ENCODE results near the gene FRAS1.
"Not testable (repeated sequence)": the region's sequence is repeated elsewhere in the genome, so short reads cannot be mapped to it uniquely, and the experiment has no call there.

Gene FRAS1

DNA sequence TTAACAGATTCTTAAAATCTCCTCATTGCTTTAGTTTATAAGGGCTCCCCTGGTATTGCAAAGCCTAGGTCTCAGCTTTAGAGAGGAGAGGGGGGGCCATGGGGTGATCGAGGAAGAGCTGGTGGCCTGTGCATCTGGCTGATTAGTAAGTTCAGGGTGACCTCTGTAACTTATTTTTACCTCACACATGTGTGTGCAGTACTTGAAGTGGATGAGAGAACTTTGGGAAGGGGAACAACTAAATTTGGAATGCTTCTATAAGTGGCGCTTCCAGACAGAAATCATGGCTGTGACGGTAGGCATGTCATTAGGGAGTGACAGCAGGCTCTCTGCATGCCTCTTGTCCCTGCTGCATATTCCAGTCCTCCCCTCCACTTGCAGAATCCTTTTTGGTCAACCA lies 41.9 kb downstream of the FRAS1 start:
- in situ Hi-C loops (cut with HindIII; ENCODE audit: low sequenced_read_pairs) = no loop called here

GRCh38 chr4:78100060-78100459 lies 42.9 kb downstream of the FRAS1 start:
- in situ Hi-C loops (cut with HindIII; ENCODE audit: low sequenced_read_pairs) = no loop called here

GRCh38 chr4:78119698-78120097 lies 62.6 kb downstream of the FRAS1 start:
- in situ Hi-C loops (cut with HindIII; ENCODE audit: low sequenced_read_pairs) = no loop called here

GRCh38 chr4:78120144-78120880 lies 63.2 kb downstream of the FRAS1 start:
- in situ Hi-C loops (cut with HindIII; ENCODE audit: low sequenced_read_pairs) = no loop called here

GRCh38 chr4:78121338-78121904 lies 64.3 kb downstream of the FRAS1 start:
- in situ Hi-C loops (cut with HindIII; ENCODE audit: low sequenced_read_pairs) = no loop called here

DNA sequence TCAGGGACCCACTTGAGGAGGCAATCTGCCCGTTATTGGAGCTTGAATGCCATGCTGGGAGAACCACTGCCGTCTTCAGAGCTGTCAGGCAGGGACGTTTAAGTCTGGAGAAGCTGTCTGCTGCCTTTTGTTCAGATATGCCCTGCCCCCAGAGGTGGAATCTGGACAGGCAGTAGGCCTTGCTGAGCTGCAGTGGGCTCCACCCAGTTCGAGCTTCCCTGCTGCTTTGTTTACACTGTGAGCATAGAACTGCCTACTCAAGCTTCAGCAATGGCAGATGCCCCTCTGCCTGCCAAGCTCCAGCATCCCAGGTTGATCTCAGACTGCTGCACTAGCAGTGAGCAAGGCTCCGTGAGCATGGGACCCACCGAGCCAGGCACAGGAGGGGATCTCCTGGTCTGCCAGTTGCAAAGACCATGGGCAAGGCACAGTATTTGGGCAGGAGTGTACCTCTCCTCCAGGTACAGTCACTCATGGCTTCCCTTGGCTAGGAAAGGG lies 68.8 kb downstream of the FRAS1 start:
- in situ Hi-C loops (cut with HindIII; ENCODE audit: low sequenced_read_pairs) = not testable (repeated sequence)

DNA sequence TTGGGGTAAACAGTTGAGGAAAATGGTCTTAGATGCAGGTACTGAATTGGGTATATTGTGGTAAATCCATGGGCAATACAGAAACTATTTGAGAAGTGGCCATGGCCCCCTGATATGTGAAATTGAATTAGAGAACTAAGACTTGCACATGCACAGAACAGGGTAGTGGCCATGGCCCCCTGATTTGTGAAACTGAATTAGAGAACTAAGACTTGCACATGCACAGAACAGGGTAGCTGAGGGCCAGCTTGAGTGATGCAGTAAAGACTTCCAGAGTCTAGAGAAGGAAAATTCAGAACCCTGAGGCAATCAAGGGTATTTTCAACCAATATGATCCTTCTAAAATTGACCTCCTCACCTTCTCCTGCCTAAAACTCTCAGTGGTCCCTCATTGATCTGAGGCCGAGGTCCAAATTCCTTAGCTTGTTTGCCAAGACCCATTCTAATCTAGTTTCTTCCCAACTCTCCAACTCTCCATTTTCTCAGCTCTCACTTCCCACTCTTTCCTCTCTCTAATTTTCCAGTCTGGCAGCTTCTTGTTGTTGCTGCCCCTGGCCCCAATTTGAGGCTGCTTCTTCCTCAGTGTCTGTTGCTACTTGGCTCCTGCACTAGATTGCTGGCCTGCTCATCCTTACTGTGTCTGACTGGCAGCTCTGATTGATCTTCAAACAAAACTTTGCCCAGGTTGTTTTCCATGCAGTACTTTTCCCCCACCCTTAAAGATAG lies 72.4 kb downstream of the FRAS1 start:
- in situ Hi-C loops (cut with HindIII; ENCODE audit: low sequenced_read_pairs) = no loop called here

DNA sequence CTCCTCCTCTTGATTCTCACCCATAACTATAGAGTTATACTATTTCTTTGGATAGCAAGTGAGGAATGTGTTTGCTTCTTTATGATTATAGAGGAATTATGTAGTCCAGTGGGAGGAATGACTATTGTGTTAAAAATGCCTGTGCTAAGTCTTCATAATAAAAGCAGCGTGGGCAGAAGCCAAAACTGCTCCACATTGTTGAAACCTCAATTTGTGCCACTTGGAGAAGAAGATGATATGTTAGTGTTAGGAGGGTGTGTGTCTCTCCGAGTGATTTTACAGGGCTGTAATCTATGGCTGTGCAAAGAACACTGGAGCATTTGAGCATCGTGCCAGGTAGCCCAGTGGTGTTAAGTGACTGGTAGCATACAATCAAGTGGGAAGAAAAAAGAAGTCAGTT lies 74.3 kb downstream of the FRAS1 start:
- in situ Hi-C loops (cut with HindIII; ENCODE audit: low sequenced_read_pairs) = no loop called here

- in situ Hi-C loops (cut with HindIII; ENCODE audit: low sequenced_read_pairs) = no loop called here
These were observed 79.3 kb downstream of the FRAS1 start for GRCh38 chr4:78136109-78137081.

- in situ Hi-C loops (cut with HindIII; ENCODE audit: low sequenced_read_pairs) = no loop called here
These were observed 80.4 kb downstream of the FRAS1 start for GRCh38 chr4:78137532-78137931.

DNA sequence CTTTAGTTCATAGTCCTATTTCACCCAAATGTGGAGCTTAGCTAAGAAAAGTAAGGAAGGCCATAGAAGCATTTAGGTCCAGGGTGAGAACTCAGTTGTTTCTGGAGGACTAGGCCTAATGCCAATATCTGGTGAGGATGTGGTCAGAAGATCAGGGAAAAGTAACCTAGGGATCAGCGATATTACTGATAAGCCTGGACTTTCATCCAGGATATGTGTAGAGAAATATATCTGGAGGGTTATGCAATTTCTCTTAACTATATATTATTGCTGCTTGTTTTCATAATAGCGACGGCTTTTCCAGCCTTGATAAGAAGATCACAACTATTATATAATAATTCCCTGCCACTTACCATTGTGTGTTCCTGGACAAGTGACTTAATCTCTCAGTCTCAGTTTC lies 81.1 kb downstream of the FRAS1 start:
- in situ Hi-C loops (cut with HindIII; ENCODE audit: low sequenced_read_pairs) = no loop called here

- in situ Hi-C loops (cut with HindIII; ENCODE audit: low sequenced_read_pairs) = no loop called here
These were observed 86.5 kb downstream of the FRAS1 start for GRCh38 chr4:78143634-78144033.

DNA sequence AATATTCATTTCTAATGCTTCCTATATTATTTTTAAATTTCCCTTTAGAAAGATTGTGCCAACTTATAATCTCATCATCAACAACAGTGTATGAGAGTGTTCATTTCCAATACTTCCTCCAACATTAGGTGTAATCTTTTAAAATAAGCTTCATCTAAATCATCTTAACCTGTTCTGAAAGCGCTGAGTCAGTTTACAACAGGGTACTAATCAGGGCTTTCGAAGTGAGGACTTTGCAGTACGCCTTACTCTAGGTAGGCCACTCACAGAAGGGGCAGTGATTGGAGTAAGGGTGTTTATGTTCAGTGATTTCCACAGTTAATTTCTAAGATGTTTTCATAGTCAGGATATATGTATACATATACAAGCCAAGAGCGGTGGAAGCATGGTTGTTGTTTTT lies 87.9 kb downstream of the FRAS1 start:
- in situ Hi-C loops (cut with HindIII; ENCODE audit: low sequenced_read_pairs) = no loop called here

- in situ Hi-C loops (cut with HindIII; ENCODE audit: low sequenced_read_pairs) = no loop called here
These were observed 88.5 kb downstream of the FRAS1 start for GRCh38 chr4:78145622-78146021.

DNA sequence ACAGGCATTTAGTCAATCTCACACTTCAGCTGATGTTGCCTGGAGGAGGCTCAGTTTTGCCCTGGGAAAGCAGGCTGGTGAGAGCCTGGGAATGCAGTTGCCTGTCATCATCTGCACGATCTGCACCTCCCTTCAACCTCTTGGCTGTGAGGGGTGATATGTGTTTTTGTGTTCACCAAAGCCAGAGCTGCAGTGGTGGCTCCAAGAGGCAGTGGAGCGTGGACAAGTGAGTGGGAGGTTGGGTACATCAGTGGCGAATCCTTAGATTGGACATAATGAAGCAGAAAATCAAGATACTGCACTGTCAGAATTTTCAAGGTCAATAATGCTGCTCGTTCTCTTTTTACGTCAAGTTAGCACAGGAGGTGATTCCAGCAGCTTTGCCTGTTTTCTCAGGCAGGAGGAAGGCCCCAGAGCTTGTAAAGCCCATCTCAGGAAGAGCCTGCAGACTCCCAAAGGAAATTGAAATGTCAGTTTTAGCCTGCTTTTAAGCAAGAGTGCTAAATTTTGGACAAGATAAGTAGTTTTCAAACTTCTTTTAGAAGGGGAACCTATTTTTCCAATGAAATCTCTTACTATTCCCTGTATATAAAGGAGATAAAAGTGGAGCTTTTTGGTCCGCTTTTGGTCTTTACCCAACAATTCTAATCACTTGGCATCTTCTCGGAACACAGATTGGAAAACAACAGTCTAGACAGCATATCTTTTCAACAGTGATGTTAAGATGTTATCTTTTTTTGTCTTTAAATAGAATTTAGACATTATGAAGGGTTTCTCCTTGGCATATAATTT lies 92.8 kb downstream of the FRAS1 start:
- in situ Hi-C loops (cut with HindIII; ENCODE audit: low sequenced_read_pairs) = no loop called here

DNA sequence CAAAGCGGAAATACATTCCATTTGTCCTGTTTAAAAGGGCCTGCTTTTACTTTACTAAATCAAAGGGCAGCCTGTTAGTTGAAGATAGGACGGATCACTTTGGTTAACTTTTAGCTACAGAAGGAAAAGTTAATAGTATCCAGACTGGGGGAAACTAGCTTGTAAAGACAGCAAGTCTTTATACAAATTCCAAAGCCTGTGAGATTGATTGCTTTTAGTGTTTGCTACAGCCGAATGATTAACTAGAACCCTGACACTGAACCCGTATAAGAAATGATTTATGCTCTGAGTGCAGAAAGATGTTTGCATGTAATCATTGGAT lies 93.4 kb downstream of the FRAS1 start:
- in situ Hi-C loops (cut with HindIII; ENCODE audit: low sequenced_read_pairs) = no loop called here

DNA sequence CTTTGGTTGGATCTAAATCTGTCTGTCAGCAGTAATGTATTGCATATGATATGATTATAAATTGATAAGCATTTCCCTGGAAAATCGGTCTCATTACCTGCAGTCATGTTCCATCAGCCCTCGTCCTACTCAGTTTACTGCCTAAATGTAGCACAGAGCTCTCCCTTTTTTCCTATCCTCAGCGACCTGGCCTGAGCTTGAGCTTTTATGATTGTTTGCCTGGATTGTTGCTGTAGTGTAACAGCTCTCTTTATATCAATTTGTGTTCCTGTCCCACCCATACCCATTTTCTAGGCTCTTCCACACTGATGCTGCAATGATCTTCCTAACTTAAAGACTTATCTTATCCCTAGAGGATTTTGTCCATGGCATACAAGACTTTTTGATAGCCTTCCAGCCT lies 95.7 kb downstream of the FRAS1 start:
- in situ Hi-C loops (cut with HindIII; ENCODE audit: low sequenced_read_pairs) = no loop called here

DNA sequence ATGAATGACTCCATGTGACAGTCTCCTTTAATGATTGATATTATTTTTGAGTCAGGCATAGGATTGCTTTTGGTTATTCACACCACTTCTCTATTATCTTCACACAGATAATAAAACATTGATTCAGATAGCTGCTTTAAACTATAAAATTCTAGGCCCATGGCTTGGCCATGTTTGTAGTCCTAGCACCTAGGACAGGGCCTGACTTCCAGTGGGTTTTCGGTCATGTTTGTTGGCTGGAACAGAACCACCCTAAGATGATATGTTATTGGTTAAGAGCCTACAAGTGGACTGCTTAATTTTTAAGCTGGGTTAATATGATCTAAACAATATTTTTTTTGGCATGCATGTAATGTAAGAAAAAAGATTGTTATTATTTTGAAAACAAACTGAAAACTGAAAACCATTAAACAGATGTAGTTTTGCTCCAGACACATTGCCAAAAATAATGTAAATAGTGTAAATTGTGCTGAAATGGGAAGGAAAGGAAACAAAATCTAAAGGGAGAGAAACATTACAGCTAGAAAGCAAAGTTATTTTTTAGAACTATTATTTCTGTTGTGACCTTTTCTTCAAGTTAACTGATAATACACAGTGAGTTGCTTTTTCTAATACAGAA lies 98.0 kb downstream of the FRAS1 start:
- in situ Hi-C loops (cut with HindIII; ENCODE audit: low sequenced_read_pairs) = no loop called here

GRCh38 chr4:78155616-78156105 lies 98.5 kb downstream of the FRAS1 start:
- in situ Hi-C loops (cut with HindIII; ENCODE audit: low sequenced_read_pairs) = no loop called here

DNA sequence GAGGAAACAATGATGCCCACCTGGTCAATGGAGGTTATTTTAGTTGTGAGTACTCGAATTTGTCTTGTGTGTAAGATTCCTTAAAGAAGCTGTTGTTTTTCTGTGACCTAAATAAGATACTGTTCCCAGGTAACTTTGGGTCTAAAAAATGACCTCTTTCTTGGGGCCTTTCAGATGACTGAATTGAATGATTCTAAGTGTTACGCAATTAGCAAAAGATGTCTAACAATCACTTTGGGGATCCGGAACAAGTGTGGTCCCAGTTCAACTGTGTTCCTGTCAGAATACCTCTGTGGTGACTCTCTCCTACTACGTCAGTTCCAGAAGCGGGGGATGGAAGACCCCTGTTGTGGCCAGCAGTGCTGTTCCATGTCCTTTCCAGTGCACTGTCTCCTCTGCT lies 99.4 kb downstream of the FRAS1 start:
- in situ Hi-C loops (cut with HindIII; ENCODE audit: low sequenced_read_pairs) = no loop called here

Measured in DLD1 (cell line).